ENCODE measurements around the gene FRAT1. TPM values are rescaled to one million over a fixed set of nuclear protein-coding genes. Genes with fewer than 3 reads are reported as not detected.
A peak's percentile ranks its signal among the peaks of the same experiment; 100 is the strongest.

FRAT1 gene
- total RNA-seq, 6 experiments from 2014 or later, result 0.82 to 1.3 (median 1.1) TPM

DNA sequence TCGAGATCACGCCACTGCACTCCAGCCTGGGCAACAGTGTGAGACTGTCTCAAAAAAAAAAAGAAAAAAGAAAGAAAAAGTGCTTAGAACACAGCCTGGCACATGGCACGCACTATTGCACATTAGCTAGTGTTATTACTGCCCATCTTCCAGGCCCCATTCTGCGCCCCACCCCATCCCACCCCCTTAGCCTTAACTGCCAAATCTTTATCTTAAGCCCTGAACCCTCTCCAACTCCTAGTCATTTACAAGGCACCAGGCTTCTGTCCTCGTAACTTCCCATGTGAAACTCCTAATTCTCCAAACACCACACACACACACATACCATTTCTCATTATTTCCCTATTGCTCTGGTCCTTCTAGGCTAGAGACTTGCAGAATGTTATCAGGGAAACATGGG, 10.7 kb downstream of the FRAT1 start:
- H3K27ac Mint-ChIP-seq, result no peak overlapping the region
- TF ChIP-seq, protein P1, sequence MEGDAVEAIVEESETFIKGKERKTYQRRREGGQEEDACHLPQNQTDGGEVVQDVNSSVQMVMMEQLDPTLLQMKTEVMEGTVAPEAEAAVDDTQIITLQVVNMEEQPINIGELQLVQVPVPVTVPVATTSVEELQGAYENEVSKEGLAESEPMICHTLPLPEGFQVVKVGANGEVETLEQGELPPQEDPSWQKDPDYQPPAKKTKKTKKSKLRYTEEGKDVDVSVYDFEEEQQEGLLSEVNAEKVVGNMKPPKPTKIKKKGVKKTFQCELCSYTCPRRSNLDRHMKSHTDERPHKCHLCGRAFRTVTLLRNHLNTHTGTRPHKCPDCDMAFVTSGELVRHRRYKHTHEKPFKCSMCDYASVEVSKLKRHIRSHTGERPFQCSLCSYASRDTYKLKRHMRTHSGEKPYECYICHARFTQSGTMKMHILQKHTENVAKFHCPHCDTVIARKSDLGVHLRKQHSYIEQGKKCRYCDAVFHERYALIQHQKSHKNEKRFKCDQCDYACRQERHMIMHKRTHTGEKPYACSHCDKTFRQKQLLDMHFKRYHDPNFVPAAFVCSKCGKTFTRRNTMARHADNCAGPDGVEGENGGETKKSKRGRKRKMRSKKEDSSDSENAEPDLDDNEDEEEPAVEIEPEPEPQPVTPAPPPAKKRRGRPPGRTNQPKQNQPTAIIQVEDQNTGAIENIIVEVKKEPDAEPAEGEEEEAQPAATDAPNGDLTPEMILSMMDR (IDR thresholded peaks at IDR 0.05), result no peak
- no peaks in the 10 kb centered on the region for H3K9me3 Mint-ChIP-seq
- DNase-seq, result no peak
- no peaks in the 10 kb centered on the region for H3K36me3 Mint-ChIP-seq (ENCODE audit: low read depth)
- peaks cover 33% of the 10 kb centered on the region for H3K4me1 Mint-ChIP-seq (ENCODE audit: low read depth)
- H3K27me3 Mint-ChIP-seq (ENCODE audit: insufficient read depth), result peaks cover 7% of the 10 kb centered on the region; the same call in 1 of the 2 replicates
- no peak overlapping the region for H3K4me3 Mint-ChIP-seq

DNA sequence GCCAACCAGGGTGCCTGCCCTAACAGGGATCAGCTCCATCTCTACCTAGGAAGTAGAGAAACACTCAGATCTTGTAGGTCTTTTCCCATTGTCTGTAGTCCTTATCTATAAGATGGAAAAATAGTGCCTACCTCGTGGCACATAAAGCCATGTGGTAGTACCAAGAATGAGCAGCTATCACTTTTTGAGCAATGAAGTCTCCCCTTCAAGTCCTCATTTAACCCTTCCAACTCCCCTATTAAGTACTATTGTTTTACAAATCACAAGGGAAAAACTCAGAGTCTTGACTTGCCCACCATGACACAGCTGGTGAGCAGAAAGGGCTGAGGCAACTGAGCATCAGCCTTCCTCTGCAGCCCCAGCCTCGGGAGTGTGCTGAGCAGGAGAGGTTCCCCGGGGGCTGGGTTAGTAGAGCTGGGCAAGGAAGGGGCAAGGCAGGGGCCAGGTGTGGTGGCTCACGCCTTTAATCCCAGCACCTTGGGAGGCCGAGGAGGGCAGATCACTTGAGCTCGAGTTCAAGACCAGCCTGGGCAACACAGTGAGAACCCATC, 12.2 kb downstream of the FRAT1 start:
- Mint-ChIP-seq H3K9me3 (no peaks in the 10 kb centered on the region), H3K27ac (peak overlapping the region; percentile 44; the same call in 1 of the 2 replicates), H3K36me3 (ENCODE audit: low read depth) (no peaks in the 10 kb centered on the region), H3K4me1 (ENCODE audit: low read depth) (peaks cover 36% of the 10 kb centered on the region), H3K27me3 (ENCODE audit: insufficient read depth) (peaks cover 7% of the 10 kb centered on the region; the same call in 1 of the 2 replicates), H3K4me3 (peak overlapping the region; percentile 27)
- DNase-seq, result no peak
- TF ChIP-seq, protein P1 (IDR thresholded peaks at IDR 0.05), result no peak

DNA sequence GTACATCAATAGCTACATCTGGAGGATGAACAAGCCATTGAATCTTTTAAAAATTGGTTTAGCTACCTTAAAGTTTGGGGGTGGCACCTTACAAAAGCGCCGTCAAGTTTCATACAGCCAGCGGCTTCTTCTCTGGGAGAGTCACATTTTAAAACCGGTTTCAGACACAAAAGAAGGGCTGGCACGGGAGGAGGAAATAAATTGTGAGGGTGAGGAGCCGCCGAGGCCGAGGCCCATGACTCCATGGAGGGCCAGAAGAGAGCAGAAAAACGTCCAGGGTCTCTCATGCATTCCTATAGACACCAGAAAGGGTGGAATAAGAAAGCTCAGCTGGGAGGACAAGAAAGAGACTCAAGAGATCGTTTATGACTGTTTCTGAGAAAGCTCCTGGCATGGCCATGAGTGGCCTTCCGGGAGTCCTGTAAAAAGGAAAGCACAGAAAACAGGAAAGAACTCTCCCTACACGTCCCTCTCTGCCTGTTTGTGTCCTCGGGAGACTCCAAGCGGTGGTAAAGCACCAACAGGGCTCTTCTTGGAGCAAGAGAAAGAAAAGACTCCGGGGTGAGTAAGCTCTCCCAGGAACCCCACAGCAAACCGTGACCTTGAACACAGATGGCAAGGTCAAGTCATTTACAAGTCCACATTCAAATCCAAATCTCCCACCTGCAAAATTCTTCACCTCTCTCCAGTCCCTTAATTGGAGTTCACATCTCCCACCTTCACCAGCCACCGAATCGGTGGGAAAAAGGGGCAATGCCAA, 13.7 kb downstream of the FRAT1 start:
- Mint-ChIP-seq H3K9me3 (no peaks in the 10 kb centered on the region), H3K4me1 (ENCODE audit: low read depth) (peaks cover 43% of the 10 kb centered on the region), H3K27ac (peak overlapping the region; percentile 90), H3K4me3 (peak overlapping the region; percentile 88), H3K27me3 (ENCODE audit: insufficient read depth) (peaks cover 9% of the 10 kb centered on the region; the same call in 1 of the 2 replicates), H3K36me3 (ENCODE audit: low read depth) (no peaks in the 10 kb centered on the region)
- TF ChIP-seq, protein P1 (IDR thresholded peaks at IDR 0.05), result peak; percentile 43; the same call in 1 of the 2 replicates
- peak; percentile 85 for DNase-seq

DNA sequence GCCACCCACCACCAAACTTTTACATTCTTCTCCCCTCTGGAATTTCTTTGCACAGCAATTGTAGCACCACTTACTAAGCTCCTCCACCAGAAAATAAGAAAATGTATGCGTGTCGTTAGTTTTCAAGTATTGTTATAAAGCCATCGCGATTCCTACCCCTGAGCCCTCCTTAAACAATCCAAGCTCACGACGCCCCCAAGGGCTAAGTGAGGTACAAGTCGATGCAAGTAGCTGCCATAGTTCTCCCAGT, 14.2 kb downstream of the FRAT1 start:
- no peaks in the 10 kb centered on the region for H3K36me3 Mint-ChIP-seq (ENCODE audit: low read depth)
- H3K27me3 Mint-ChIP-seq (ENCODE audit: insufficient read depth), result peaks cover 13% of the 10 kb centered on the region
- peak overlapping the region; percentile 88 for H3K4me3 Mint-ChIP-seq
- no peaks in the 10 kb centered on the region for H3K9me3 Mint-ChIP-seq
- H3K27ac Mint-ChIP-seq, result peak overlapping the region; percentile 90
- peaks cover 45% of the 10 kb centered on the region for H3K4me1 Mint-ChIP-seq (ENCODE audit: low read depth)
- peak; percentile 20 for DNase-seq
- TF ChIP-seq, protein P1 (IDR thresholded peaks at IDR 0.05), result peak; percentile 32; the same call in 1 of the 2 replicates

DNA sequence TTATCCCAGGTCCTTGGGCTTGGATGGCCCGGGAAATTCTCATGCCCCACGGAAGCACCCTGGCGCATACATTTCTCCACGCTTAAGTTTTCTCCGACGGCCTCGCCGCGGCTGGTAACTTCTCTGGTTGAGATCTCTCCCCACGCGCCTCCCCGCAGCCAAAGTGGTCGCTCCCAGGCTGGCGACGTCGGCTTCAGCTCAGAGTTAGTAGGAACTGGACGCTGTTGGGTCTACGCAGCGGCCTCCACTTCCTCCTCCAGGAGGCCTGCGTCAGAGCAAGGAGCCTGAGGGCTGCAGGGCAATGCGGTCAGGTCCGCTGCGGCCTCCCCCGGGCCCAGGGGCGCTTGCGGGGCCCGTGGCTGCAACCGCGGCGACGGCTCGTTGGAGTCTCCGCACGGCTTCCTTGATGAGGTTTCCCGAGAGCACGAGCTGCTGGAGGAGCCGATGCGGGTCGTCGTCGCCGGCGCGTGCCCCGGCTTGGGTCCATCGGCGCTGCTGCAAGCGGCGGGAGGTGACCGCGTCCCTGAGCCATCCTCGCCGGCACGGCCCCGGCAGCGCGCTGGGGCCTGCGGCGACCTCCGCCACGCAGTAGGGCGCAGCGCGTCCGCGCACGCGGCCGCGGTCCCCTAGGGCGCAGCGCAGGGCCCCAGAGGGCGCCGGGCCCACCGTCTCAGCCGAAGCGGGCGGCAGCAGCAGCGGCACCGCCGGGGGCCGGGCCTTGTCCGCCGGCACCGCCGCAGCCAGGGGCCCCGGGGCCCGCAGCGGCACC, 14.7 kb downstream of the FRAT1 start:
- Mint-ChIP-seq H3K4me1 (ENCODE audit: low read depth) (peaks cover 43% of the 10 kb centered on the region), H3K36me3 (ENCODE audit: low read depth) (no peaks in the 10 kb centered on the region), H3K27ac (peak overlapping the region; percentile 90), H3K27me3 (ENCODE audit: insufficient read depth) (peaks cover 15% of the 10 kb centered on the region), H3K9me3 (no peaks in the 10 kb centered on the region), H3K4me3 (peak overlapping the region; percentile 88)
- TF ChIP-seq, protein P1 (IDR thresholded peaks at IDR 0.05), result no peak
- peak; percentile 29 for DNase-seq
